HEK293 (cell line): ENCODE measurements around the gene LTBP1.

Experiments used
- CTCF ChIA-PET: fragments of 350-600 bp; formaldehyde crosslinking; extraction: SDS; loops from one replicate; lab custom pipeline; 2021; ENCODE audit warnings: antibody characterized with exemption; lab: Yijun Ruan, JAX
- POLR2A ChIA-PET: fragments of 300-600 bp; formaldehyde crosslinking; extraction: SDS; loops from one replicate; lab custom pipeline; 2020; ENCODE audit warnings: antibody characterized with exemption, inconsistent platforms; lab: Yijun Ruan, JAX
- H3K27ac ChIP-seq: fragments of 200-500 bp; sonication (Bioruptor generic); 2 replicates; pipeline ENCODE4 v1.5.1; 2014; ENCODE audit warnings: low read depth, low read length, control low read depth, inconsistent platforms; ENCODE audit errors: extremely low read depth
- H3K36me3 ChIP-seq, 2 experiments: fragments of 200-500 bp in 1 of 2; sonication (Bioruptor generic) in 1 of 2; 1 replicate in 1 of 2; 2 replicates in 1 of 2; pipeline ENCODE4 v1.5.1; 2014 to 2017; ENCODE audit warnings: inconsistent platforms in 2 of 2, low read length in 2 of 2; ENCODE audit not compliant: control insufficient read depth in 2 of 2, insufficient read depth in 1 of 2
- H3K4me1 ChIP-seq: fragments of 200-500 bp; sonication (Bioruptor generic); 2 replicates; pipeline ENCODE4 v1.5.1; 2014; ENCODE audit warnings: mild to moderate bottlenecking, low read length, inconsistent platforms; ENCODE audit not compliant: control insufficient read depth, insufficient read depth
- H3K4me3 ChIP-seq: 2 replicates; pipeline ENCODE4 v1.5.1; 2011; ENCODE audit warnings: low read depth, mild to moderate bottlenecking, control low read depth, low read length, moderate library complexity
- H3K9me3 ChIP-seq: fragments of 200-500 bp; sonication (Bioruptor generic); 2 replicates; pipeline ENCODE4 v1.5.1; 2014; ENCODE audit warnings: low read depth, low read length, inconsistent platforms; ENCODE audit not compliant: control insufficient read depth, insufficient read depth
- ATF2 ChIP-seq: fragments of 450-650 bp; formaldehyde crosslinking; IDR thresholded peaks from 2 replicates; pipeline ENCODE4 v1.5.1; 2016; ENCODE audit warnings: missing biosample characterization, missing genetic modification characterization, low read depth
- BCL6B ChIP-seq: fragments of 450-650 bp; formaldehyde crosslinking; IDR thresholded peaks from 2 replicates; pipeline ENCODE4 v1.5.1; 2017; ENCODE audit warnings: missing biosample characterization, missing genetic modification characterization
- HOXA7 ChIP-seq: sonication (generic); formaldehyde crosslinking; IDR thresholded peaks from 2 replicates; pipeline ENCODE4 v1.8.1; 2022; ENCODE audit warnings: missing genetic modification reagents, borderline replicate concordance
- INSM2 ChIP-seq: fragments of 450-650 bp; formaldehyde crosslinking; IDR thresholded peaks from 2 replicates; pipeline ENCODE4 v1.5.1; 2016; ENCODE audit warnings: missing biosample characterization, missing genetic modification characterization
- PATZ1 ChIP-seq: fragments of 450-650 bp; formaldehyde crosslinking; IDR thresholded peaks from 2 replicates; pipeline ENCODE4 v1.5.1; 2016; ENCODE audit warnings: missing biosample characterization, missing genetic modification characterization
- ZNF112 ChIP-seq: fragments of 450-650 bp; formaldehyde crosslinking; IDR thresholded peaks from 2 replicates; pipeline ENCODE4 v1.5.0; 2017; ENCODE audit warnings: missing biosample characterization, missing genetic modification characterization
- ZNF16 ChIP-seq: fragments of 450-650 bp; formaldehyde crosslinking; IDR thresholded peaks from 2 replicates; pipeline ENCODE4 v1.5.1; 2016; ENCODE audit warnings: low read depth, missing biosample characterization, missing genetic modification characterization
- ZNF202 ChIP-seq: fragments of 450-650 bp; formaldehyde crosslinking; IDR thresholded peaks from 2 replicates; pipeline ENCODE4 v1.5.1; 2016; ENCODE audit warnings: missing biosample characterization, missing genetic modification characterization, borderline replicate concordance
- ZNF37A ChIP-seq: fragments of 450-650 bp; IDR thresholded peaks from 2 replicates; pipeline ENCODE4 v1.5.1; 2018; ENCODE audit warnings: missing biosample characterization, missing genetic modification characterization
- ZNF560 ChIP-seq: fragments of 450-650 bp; formaldehyde crosslinking; IDR thresholded peaks from 2 replicates; pipeline ENCODE4 v1.5.1; 2017; ENCODE audit warnings: missing biosample characterization, missing genetic modification characterization, borderline replicate concordance
- ZNF585B ChIP-seq: fragments of 450-650 bp; formaldehyde crosslinking; IDR thresholded peaks from 2 replicates; pipeline ENCODE4 v1.5.1; 2016; ENCODE audit warnings: missing biosample characterization, missing genetic modification characterization
- ZNF670 ChIP-seq: fragments of 450-650 bp; formaldehyde crosslinking; IDR thresholded peaks from 2 replicates; pipeline ENCODE4 v1.5.1; 2016; ENCODE audit warnings: missing biosample characterization, missing genetic modification characterization, low read depth
- ZNF692 ChIP-seq: fragments of 450-650 bp; formaldehyde crosslinking; IDR thresholded peaks from 2 replicates; pipeline ENCODE4 v1.5.1; 2016; ENCODE audit warnings: missing biosample characterization, missing genetic modification characterization
- ZNF707 ChIP-seq: fragments of 450-650 bp; formaldehyde crosslinking; IDR thresholded peaks from 2 replicates; pipeline ENCODE4 v1.5.1; 2016; ENCODE audit warnings: missing biosample characterization, missing genetic modification characterization
- ZNF791 ChIP-seq: fragments of 450-650 bp; formaldehyde crosslinking; IDR thresholded peaks from 2 replicates; pipeline ENCODE4 v1.5.1; 2016; ENCODE audit warnings: missing biosample characterization, missing genetic modification characterization

LTBP1 gene

GRCh38 chr2:33240178-33240577, 293.4 kb downstream of the LTBP1 start:
- Histone ChIP-seq H3K4me3 (no peak overlapping the region), H3K27ac (no peak overlapping the region), H3K9me3 (no peaks in the 10 kb centered on the region), H3K4me1 (peaks cover 2% of the 10 kb centered on the region; the same call in 1 of the 2 replicates), H3K36me3 (no peaks in the 10 kb centered on the region)
- TF ChIP-seq ZNF585B (tag by site-specific recombination), result no peak
- TF ChIP-seq PATZ1 (tag by site-specific recombination), result no peak
- TF ChIP-seq ATF2 (tag by site-specific recombination), result peak; percentile 52; the same call in 1 of the 2 replicates
- TF ChIP-seq BCL6B (tag by site-specific recombination), result no peak
- ChIA-PET CTCF (no interaction called here), POLR2A (no interaction called here)

GRCh38 chr2:33241072-33241471, 294.3 kb downstream of the LTBP1 start:
- no peak overlapping the region for H3K27ac ChIP-seq
- peaks cover 2% of the 10 kb centered on the region; the same call in 1 of the 2 replicates for H3K4me1 ChIP-seq
- H3K36me3 ChIP-seq, result no peaks in the 10 kb centered on the region
- no peak for TF ChIP-seq ZNF670 (tag by site-specific recombination)
- TF ChIP-seq ZNF16 (tag by site-specific recombination), result no peak
- TF ChIP-seq ZNF692 (tag by site-specific recombination), result no peak
- no peak for TF ChIP-seq ZNF707 (tag by site-specific recombination)
- TF ChIP-seq ZNF112 (tag by site-specific recombination), result no peak
- TF ChIP-seq INSM2, result no peak
- TF ChIP-seq ZNF202 (tag by site-specific recombination), result no peak
- ChIA-PET CTCF (interaction anchor here (0.6 kb wide), 1 partner anchor 140 kb away, joined by 6 read pairs; no protein-coding TSS in a partner anchor), POLR2A (no interaction called here)
- no peak overlapping the region for H3K4me3 ChIP-seq
- no peaks in the 10 kb centered on the region for H3K9me3 ChIP-seq

GRCh38 chr2:33241581-33241980, 294.8 kb downstream of the LTBP1 start:
- H3K36me3 ChIP-seq, result no peaks in the 10 kb centered on the region
- no peaks in the 10 kb centered on the region for H3K9me3 ChIP-seq
- H3K4me1 ChIP-seq, result no peaks in the 10 kb centered on the region
- TF ChIP-seq HOXA7 (CRISPR knock-in tag) (no peak), ZNF791 (no peak), ZNF37A (no peak), ZNF560 (tag by site-specific recombination) (no peak)
- POLR2A ChIA-PET, result no interaction called here
- CTCF ChIA-PET, result interaction anchor here (1.4 kb wide), 1 partner anchor 131 kb away, joined by 3 read pairs; no protein-coding TSS in a partner anchor
- no peak overlapping the region for H3K4me3 ChIP-seq
- no peak overlapping the region for H3K27ac ChIP-seq
